H1 (cell line): ENCODE data around the gene LRRN1.

Experiments used
- ASH2L ChIP-seq: fragments of 200-600, 300-600 bp; sonication (generic); IDR thresholded peaks from one replicate; pipeline ENCODE4 v1.7.1; 2017; ENCODE audit warnings: low read length
- EZH2 ChIP-seq: fragments of 200-600 bp; sonication (generic); IDR thresholded peaks from 2 replicates; pipeline ENCODE4 v1.7.1; 2012; ENCODE audit warnings: low read depth, mild to moderate bottlenecking, moderate library complexity, low read length, inconsistent platforms; ENCODE audit not compliant: severe bottlenecking
- HDAC2 ChIP-seq, 2 experiments: fragments of 300-600 bp in 1 of 2; sonication (generic) in 1 of 2; IDR thresholded peaks; 2 replicates each; pipeline ENCODE4 v1.6.1; 2011 to 2012; ENCODE audit warnings: low read depth in 2 of 2, low read length in 2 of 2, mild to moderate bottlenecking in 2 of 2, moderate library complexity in 2 of 2, borderline replicate concordance in 1 of 2, inconsistent platforms in 1 of 2
- JUN ChIP-seq: IDR thresholded peaks from 2 replicates; pipeline ENCODE4 v1.6.1; 2011; ENCODE audit warnings: low read depth, mild to moderate bottlenecking, improper control_type of control experiment, low read length
- MAFK ChIP-seq: IDR thresholded peaks from 2 replicates; pipeline ENCODE4 v1.6.1; 2012; ENCODE audit warnings: low read depth, mild to moderate bottlenecking, improper control_type of control experiment, low read length
- SP4 ChIP-seq: IDR thresholded peaks from 2 replicates; pipeline ENCODE4 v1.6.1; 2012; ENCODE audit warnings: low read length, inconsistent platforms
- SUZ12 ChIP-seq: fragments of 200-600 bp; sonication (generic); IDR thresholded peaks from 2 replicates; pipeline ENCODE4 v1.6.1; 2012; ENCODE audit warnings: mild to moderate bottlenecking, inconsistent platforms, low read length, moderate library complexity, mixed read lengths
- TCF12 ChIP-seq: IDR thresholded peaks from 2 replicates; pipeline ENCODE4 v1.6.1; 2011; ENCODE audit warnings: low read depth, mild to moderate bottlenecking, low read length
- TF ChIP-seq, protein P1 (sequence below), 3 experiments: IDR thresholded peaks; 1 replicate in 2 of 3; 2 replicates in 1 of 3; pipeline versions ENCODE4 v1.5.1 to v1.6.1; 2011; ENCODE audit warnings: low read length in 3 of 3, mild to moderate bottlenecking in 3 of 3, inconsistent platforms in 2 of 3, low read depth in 1 of 3, moderate library complexity in 1 of 3; ENCODE audit not compliant: insufficient read depth in 1 of 3; ENCODE audit errors: control extremely low read depth in 1 of 3
- TF ChIP-seq, protein P2 (sequence below): IDR thresholded peaks from 2 replicates; pipeline ENCODE4 v1.6.1; 2011; ENCODE audit warnings: low read depth, mild to moderate bottlenecking, low read length; ENCODE audit not compliant: insufficient read depth

DNA sequence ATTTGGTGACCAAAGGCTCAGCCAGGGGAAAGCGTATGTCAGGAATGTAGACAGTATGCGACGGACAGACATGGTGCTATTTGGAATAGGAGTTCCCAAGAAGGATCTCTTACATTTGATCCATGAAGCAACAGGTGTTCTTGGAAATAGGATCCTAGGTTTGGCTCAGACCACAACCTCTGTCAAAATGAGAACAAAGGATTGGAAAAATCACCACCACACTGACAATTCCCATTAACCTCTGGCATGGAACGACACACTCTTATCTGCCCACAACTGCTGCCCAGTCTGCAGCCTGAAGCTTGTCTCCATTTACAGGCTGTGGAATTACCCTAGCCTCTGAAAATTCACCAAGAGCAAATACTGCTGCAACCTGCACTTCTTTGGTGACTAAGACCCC lies 33.6 kb upstream of the LRRN1 start:
- TF ChIP-seq, protein P1, sequence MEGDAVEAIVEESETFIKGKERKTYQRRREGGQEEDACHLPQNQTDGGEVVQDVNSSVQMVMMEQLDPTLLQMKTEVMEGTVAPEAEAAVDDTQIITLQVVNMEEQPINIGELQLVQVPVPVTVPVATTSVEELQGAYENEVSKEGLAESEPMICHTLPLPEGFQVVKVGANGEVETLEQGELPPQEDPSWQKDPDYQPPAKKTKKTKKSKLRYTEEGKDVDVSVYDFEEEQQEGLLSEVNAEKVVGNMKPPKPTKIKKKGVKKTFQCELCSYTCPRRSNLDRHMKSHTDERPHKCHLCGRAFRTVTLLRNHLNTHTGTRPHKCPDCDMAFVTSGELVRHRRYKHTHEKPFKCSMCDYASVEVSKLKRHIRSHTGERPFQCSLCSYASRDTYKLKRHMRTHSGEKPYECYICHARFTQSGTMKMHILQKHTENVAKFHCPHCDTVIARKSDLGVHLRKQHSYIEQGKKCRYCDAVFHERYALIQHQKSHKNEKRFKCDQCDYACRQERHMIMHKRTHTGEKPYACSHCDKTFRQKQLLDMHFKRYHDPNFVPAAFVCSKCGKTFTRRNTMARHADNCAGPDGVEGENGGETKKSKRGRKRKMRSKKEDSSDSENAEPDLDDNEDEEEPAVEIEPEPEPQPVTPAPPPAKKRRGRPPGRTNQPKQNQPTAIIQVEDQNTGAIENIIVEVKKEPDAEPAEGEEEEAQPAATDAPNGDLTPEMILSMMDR (IDR thresholded peaks at IDR 0.05; ENCODE audit: control extremely low read depth in 1 of 3, insufficient read depth in 1 of 3, low read depth in 1 of 3, low read length in 3 of 3): no peak
- TF ChIP-seq SUZ12 (no peak), MAFK (no peak), JUN (no peak), TCF12 (no peak), SP4 (no peak), EZH2 (no peak), HDAC2 (IDR thresholded peaks at IDR 0.05; ENCODE audit: borderline replicate concordance in 1 of 2, low read depth in 2 of 2, low read length in 2 of 2) (no peak), ASH2L (no peak)
- TF ChIP-seq, protein P2, sequence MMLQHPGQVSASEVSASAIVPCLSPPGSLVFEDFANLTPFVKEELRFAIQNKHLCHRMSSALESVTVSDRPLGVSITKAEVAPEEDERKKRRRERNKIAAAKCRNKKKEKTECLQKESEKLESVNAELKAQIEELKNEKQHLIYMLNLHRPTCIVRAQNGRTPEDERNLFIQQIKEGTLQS: no peak
